GM18519 (cell line): ENCODE measurements around the gene RPS6KA5.
A peak's percentile ranks its signal among the peaks of the same experiment; 100 is the strongest.
"Not testable (repeated sequence)": the region's sequence is repeated elsewhere in the genome, so short reads cannot be mapped to it uniquely, and the experiment has no call there.

ENCODE experiments used
- ATAC-seq: cut with Tn5 transposase; IDR thresholded peaks from one replicate; pipeline ENCODE4 v1.9.1; 2021; ENCODE audit warnings: mild to moderate bottlenecking, moderate library complexity; ENCODE audit not compliant: unreplicated experiment, low FRiP score

The RPS6KA5 gene

DNA sequence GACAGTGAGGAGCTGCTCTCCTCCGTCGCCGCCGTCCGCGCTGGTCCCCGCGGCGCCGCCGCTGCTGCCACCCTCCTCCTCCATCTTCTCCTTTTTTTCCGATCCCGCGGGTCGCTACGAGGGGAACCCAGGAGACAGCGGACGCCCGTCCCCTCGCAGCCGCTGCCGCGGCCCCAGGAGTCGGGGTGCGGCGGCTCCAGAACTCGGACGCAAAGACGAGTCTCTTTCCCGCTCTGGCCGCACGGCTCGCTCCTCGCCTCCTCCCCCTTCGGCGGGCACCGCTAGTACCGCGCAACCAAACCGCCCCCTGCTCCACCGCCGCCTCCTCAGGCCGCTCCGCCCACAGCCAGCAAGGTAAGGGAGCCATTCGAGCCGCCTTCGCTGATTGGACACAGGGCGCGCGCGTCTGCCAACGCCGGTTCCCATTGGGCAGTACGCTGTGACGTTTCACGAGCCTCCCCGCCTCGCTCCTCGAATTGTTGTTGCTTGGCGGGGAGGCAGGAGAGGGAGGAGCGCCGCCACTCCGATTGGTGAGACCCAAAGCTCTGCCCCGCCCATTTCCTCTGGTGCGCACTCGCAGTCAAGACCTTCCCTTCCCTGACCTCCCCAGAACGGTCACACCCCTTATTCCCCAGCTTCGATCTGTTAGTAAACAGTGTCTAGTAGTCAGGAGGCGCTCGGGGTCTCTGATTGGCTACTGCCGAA, at the start of gene RPS6KA5:
RPS6KA5 (minus strand) TSS at position 291 of the 705 bp plus-strand sequence; CDS start at position 84, 207 bp downstream.
- ATAC-seq: peak; percentile 74

DNA sequence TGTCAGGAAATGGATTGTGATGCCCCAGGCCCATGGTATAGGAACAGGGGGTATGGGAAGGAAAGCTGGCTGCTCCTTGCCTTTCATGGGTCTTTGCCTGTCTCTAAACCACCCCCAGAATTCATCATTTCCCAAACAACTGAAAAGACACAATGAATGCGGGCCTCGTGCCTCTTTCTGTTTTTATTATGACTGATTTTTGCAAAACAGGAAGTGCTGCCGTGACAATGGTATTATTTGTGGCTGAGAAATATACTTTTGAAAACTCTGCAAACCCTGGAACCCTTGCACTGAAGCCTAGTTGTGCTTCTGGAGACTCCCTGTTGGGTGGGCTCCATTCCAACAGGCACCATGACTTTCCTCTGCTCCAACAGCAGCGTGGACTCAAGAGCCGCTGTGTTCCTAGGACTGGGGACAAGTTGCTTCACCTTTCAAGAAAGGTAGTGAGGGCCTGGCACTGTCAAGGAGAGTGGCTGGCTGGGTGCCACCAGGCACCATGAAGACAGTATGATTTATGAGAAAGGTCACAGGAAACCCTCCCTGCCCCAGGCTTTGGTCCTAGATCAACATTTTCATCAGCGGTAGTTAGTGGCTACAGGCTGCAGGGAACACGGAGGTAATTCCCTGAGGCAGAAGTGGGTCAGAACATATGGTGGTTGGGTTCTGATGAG, 48.6 kb upstream of the RPS6KA5 start:
- no peak for ATAC-seq

DNA sequence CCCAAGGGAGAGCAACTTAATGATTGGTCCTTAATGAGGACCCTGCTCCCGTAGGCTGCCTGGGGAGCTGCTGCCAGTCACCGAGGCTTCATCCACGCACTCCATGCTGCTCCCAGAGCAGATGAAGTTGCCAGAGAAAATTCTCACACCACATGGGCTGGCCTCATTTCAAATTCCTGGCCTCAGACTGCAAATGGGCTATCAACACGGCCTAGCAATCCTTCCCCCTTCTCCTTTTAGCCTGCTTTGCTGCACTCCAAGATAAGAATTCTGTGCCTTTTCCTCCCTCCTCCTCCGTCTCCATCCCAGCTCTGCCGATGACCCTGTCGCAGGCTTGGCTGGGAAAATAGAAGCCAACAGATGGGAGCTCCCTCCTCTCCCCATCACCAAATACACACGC, 42.7 kb upstream of the RPS6KA5 start:
- no peak for ATAC-seq

DNA sequence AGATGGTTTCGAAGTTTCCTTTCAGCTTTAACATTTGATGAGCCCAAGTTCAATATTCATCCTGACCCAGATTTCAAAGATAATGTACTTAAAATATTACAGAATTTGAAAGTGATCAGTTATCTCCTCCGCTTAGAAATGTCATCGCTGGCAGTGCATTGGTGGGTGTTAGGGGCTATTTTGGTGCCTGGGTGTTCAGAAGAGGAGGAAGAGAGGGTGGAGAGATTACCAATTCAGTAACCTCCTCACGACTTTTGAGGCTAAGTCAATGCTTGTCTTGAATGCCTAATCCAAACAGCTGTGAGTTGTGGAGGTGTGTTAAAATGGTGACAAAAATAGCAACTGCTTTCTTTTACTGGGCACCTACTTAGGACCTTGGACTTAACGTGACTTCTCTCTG, 39.7 kb upstream of the RPS6KA5 start:
- ATAC-seq: no peak

DNA sequence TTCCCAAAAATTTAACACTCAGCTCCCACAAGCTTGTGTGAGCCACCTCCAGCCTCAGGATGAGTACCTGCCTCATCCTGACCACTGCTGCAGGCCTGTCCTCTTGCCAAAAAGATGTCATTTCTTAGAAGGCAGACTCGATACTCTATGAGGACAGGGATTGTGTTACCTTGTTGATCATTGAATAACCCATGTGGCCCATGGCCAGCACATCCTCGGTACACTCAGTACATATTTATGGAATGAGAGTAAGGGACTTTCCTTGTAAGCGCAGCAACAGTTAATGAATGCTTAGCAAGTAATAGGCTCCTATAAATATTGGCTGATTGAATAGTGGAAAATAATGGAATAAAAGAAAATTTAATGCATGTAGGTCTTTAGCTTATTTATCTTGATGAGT, 38.1 kb upstream of the RPS6KA5 start:
- no peak for ATAC-seq

DNA sequence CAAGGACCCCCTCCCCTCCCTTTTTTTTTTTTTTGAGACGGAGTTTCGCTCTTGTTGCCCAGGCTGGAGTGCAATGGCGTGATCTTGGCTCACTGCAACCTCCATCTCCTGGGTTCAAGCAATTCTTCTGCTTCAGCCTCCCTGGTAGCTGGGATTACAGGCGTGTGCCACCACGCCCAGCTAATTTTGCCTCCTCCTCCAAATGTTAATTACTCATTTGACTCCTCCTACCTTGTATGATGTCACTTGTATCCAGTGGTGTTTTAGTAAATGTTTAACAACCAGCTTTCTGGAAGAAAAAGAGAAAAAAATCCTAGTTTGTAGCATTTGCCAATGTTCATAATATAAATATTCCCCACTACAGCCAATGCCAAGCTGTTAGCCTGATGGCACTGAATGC, 37.2 kb upstream of the RPS6KA5 start:
- ATAC-seq: not testable (repeated sequence)

DNA sequence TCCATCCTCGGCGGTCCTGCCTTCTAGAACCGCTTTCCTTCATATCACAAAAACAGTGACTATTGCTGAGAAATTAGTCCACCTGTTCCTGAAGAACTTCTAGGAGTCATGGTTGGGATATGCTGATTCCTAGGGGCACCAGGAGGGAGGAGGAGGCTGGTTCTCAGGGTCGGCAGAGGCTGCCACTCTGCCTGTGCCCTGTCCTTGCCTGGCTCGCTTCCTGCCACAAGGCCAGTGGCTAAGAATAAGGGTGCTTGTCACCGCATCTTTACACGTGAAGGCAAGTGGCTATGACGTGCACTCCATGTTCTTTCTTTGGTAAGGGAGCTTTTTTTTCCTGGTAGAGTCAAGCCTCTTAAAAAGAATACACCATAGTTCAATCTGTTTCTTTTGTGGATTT, 34.7 kb upstream of the RPS6KA5 start:
- ATAC-seq: no peak

DNA sequence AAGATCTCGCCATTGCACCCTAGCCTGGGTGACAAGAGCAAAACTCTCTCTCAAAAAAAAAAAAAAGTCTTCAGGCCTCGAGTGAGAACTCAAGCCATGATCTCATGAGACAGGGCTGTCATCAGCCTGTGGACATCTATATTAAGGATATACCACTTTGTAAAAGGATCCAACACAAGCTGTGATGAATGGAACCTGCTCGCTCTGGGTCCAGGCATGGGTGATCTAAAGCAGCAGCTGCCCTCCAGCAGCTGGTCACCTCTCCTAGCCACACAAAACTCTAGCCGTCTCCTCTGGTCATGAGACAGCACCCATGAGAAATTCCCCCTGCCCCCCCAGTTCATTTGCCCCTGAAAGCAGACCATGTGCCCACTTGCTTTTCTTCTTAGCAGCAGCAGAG, 34.3 kb upstream of the RPS6KA5 start:
- no peak for ATAC-seq

DNA sequence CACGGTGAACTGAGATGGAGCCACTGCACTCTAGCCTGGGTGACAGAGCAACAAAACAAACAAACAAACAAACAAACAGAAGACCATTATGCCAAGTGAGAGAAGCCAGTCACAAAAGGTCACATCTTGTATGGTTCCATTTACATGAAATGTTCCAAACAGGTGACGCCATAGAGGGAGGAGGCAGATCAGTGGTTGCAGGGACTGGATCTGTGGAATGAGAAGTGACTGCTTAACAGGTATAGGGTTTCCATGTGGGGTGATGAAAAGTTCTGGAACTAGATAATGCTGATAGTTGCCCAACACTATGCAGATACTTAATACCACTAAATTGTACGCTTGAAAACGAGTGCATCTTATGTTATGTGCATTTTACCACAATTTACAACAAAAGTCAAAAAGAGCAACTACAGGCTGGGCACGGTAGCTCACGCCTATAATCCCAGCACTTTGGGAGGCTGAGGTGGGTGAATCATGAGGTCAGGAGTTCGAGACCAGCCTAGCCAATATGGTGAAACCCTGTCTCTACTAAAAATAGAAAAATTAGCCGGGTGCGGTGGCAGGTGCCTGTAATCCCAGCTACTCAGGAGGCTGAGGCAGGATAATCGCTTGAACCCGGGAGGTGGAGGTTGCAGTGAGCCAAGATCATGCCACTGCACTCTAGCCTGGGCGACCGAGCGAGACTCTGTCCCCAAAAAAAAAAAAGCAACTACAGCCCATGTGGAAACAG, 33.5 kb upstream of the RPS6KA5 start:
- not testable (repeated sequence) for ATAC-seq

DNA sequence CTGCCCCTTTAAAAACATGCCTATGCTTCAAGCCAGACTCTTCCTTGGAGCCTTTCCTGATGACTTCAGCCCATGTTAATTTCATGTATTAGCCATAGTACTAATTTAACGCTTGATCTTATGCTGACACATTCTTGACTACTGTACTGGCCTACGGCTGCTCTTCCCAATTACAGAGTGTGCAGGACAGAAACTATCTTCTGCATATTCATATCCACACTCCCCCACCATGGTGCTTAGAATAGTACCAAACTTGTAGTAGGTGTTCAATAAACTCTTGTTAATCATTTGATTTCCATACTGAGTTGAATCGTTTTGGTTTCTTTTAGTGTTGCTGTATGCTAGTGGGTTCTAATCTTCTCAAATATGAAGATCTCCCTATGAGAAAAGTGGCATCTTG, 31.6 kb upstream of the RPS6KA5 start:
- no peak for ATAC-seq

DNA sequence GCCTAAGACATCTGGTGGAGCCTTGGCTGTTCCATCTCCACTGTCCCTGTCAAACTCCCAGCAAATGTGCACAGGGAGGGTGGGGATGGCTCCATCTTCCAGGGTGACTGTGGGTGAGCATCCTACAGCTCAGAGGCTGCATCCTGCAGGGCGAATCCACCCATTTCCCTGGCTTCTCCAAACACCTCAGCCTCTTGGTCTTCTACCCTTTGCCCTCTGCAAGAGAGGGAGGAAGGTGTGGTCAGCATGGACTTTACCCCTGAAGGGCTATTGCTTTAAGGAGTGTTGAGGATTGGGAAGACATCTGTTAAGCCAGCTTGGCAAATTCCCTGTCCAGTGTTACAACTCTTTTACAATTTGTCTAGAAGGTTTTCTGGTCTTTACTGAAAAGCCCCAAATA, 30.3 kb upstream of the RPS6KA5 start:
- no peak for ATAC-seq

DNA sequence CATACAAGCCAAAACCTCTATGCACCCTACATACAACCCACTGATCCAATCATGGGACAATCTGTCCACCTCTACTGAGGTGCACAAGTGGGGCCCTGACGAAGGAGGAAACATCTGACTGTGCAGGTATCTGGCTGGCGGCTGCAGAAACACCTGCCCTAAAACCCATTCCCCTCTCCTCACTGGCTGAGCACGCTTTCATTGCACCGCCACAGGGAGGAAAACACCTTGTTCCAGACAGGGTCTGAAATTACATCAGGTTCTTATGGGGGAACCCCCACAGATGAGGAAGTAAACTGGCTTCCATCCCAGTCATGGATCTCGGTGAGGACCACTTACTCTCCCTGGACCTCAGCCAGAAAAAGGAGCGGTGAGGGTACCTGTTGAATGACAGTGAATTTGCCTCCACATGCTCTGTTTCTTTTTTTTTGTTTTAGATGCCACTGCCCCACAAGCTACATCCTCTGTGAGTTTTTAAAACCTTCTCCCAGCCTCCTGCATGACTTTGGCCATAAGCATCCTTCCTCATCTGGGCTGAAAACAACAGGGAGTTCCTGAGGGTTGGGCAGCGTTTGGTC, 29.6 kb upstream of the RPS6KA5 start:
- no peak for ATAC-seq

DNA sequence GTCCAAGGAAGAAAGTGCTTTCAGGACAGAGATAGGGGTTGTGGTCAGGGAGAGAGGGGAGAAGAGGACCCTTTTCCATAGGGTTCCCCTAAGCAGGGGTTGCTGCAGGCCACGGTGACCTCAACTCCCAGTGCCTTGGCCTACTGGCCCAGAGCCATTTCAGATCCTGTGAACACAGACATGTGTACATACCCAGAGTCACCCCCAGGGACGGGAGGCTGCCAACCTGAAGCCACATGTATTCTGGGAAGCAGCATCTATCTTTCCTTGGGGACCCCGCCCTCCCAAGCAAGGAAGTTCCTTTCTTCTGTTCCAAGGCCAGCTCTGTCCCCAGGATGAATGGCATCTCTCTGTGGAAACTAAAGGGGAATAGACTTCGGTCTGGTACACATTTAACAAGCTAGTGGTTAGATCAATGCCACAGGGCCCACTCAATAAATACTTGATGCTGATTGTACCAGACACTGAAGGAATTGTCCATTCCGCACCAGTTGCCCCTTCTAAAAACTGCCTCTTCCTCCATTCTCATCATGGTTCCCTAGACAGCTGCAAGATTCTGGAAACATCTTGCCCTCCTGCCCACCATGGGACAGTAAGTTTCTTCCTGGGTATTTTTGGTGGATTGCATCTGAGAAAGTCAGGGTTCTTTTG, 28.3 kb upstream of the RPS6KA5 start:
- no peak for ATAC-seq

DNA sequence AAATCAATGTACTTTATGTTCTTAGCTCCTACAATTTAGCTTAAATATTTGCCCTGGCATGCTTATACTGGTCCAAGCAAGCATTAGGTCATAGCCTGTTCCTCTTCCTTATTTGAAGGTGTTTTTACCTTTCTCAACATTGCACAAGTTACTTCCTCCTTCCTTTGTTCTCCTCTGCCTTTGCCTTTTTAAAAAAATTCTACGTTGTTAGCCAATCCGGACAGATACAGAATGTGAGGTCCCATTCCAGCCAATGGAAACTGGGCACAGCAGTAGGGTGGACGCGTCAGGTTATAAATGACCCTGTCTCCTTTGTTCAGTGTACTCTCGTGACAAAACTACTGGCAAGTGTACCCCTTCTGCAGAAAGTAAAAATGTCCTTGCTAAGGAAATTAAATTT, 27.0 kb upstream of the RPS6KA5 start:
- ATAC-seq: not testable (repeated sequence)

DNA sequence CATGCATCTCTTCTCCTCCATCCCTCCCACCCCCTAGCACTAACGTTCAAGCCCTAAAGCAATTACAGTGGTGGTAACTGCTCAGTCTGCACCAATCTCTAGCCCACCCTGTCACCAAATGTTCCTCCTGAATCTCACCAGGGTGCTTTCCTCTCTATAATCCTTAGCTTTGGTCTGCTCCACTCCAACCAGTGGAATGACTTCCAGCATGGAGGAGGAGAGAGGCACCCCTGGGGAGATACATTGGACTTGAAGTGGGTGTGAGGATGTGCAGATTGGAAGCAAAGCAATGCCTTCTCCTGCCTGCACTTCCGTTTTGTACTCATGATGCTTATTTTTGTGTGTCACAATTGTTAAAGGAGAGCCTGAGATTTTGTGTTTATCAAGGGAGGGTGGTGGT, 24.1 kb upstream of the RPS6KA5 start:
- no peak for ATAC-seq

DNA sequence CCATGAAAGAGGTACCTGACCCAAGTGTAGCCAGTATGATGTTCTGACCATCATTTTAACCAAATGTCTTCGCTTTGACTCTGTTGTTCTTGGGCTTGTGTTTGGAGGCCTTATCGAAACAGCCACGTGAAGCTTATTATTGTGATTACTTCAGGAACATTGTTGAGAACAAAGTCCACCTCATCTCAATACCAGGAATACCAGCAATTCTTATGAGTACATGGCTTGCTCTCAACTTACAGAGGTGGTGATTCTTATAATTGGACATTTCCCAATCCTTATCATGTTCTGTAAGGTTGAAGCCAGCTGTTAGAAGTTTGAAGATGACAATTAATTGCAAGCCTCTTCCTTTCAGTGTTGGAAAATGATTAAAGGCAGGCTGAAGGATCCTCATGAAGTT, 21.8 kb upstream of the RPS6KA5 start:
- no peak for ATAC-seq

DNA sequence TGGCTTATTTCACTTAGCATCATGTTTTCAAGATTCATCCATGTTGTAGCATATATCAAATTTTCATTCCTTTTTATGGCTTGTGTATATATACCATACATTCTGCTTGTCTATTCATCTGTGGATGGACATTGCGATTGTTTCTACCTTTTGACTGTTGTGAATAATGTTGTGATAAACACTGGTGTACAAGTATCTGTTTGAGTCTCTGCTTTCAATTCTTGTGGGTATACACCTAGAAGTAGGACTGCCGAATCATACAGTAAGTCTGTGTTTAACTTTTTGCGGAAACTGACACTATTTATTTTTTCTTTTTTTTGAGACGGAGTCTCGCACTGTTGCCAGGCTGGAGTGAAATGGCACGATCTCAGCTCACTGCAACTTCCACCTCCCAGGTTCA, 19.6 kb upstream of the RPS6KA5 start:
- ATAC-seq: no peak

DNA sequence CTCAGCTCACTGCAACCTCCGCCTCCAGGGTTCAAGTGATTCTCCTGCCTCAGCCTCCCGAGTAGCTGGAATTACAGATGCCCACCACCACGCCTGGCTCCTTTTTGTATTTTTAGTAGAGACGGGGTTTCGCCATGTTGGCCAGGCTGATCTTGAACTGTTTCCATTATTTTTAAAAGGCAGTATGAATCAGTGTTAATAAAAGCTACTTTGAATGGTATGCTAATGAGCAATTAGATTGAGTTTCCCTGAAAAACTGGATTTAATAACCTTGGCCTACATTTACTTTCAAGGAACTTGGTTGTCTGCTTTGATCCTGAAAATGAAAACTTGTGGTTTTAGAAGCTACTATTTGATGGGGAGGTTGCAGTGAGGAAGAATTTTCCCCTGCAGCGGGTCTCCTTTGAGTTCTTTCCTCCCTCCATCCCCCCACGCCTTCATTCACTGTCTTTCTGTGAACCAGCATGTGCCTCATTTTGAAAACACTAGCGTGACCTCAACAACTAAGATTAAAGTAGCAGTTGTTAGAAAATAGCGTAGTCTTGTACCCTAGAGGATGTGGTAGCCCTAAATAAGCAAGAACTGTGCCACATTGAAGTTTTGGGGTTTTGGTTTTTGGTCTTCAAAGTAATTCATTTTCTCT, 17.8 kb upstream of the RPS6KA5 start:
- peak; percentile 64 for ATAC-seq

DNA sequence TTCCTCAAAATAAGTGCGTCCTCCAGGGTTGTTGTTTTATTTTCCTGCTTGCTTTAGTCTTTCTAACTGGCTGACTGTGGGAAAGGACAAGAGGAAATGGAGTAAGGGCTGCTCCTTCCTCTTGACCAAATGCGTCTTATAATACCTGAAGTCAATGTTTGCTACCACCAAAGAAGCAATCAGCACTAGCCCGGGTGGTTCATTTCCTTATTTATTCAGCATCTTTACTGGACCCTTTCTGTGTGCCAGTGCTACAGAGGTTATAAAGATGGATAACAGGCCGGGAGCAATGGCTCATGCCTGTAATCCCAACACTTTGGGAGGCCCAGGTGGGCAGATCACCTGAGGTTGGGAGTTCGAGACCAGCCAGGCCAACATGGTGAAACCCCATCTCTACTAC, 15.1 kb upstream of the RPS6KA5 start:
- no peak for ATAC-seq

DNA sequence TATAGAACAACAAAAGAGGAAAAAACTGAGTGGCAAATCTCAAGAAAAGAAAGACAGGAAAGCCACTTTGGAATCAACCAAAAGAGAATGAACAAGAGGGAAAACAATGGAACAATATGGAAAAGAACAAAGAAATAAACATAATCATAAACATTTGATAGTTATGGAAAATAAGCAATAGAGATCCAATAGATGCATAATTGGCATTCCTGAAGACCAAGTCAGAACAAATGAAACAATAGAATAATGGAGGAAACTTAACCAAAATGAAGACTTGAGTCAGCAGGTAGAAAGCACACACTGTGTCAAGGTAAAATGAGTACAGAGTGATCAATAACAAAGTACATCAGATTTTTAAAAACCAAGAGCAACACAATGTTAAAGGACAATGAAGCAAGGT, 10.1 kb upstream of the RPS6KA5 start:
- no peak for ATAC-seq
